Ascending aorta (tissue), 2 donors: ENCODE measurements around the gene FRMD4B. TPM values are rescaled to one million over a fixed set of nuclear protein-coding genes. Genes with fewer than 3 reads are reported as not detected.

ENCODE experiments used
- DNase-seq, 2 donors: peaks; one replicate each; pipeline ENCODE4 v3.0.0-alpha.2; 2019; ENCODE audit warnings: low spot score in 2 of 2
- H3K27ac ChIP-seq, 2 donors: fragments of 200-600 bp; sonication (generic); one replicate each; pipeline ENCODE4 v1.5.1; 2016 to 2017; ENCODE audit warnings: mild to moderate bottlenecking in 1 of 2
- H3K27me3 ChIP-seq: fragments of 200-600 bp; sonication (generic); one replicate; pipeline ENCODE4 v1.5.1; 2017
- H3K36me3 ChIP-seq, 2 donors: fragments of 200-600 bp; sonication (generic); one replicate each; pipeline ENCODE4 v1.5.1; 2016
- H3K4me1 ChIP-seq, 2 donors: fragments of 200-600 bp; sonication (generic); one replicate each; pipeline ENCODE4 v1.5.1; 2016 to 2017; ENCODE audit warnings: mild to moderate bottlenecking in 1 of 2
- H3K4me3 ChIP-seq, 2 donors: fragments of 200-600 bp; sonication (generic); one replicate each; pipeline ENCODE4 v1.5.1; 2016 to 2017; ENCODE audit warnings: mild to moderate bottlenecking in 1 of 2
- H3K9me3 ChIP-seq, 2 donors: fragments of 200-600 bp; sonication (generic); one replicate each; pipeline ENCODE4 v1.5.1; 2016
- CTCF ChIP-seq, 3 experiments: fragments of 200-600 bp in 2 of 3; fragments of 450-650 bp in 1 of 3; sonication (generic) in 2 of 3; IDR thresholded peaks; one replicate each; pipeline ENCODE4 v1.5.1; 2016 to 2019; ENCODE audit warnings: antibody characterized with exemption in 3 of 3, mild to moderate bottlenecking in 1 of 3, moderate library complexity in 1 of 3
- intact Hi-C: fragments of 100-400 bp; cut with DNase I; formaldehyde crosslinking; loops from one replicate; pipeline ENCODE4 v1.15.1; 2023
- total RNA-seq: library from RNA; depleted of rRNA; stranded (reverse); fragments of >200 nt; gene quantifications from one replicate; pipeline ENCODE4 v1.1.0, GENCODE V29; 2016

FRMD4B gene
- total RNA-seq, 1 donor from 2014 or later: 13.5 TPM

- Histone ChIP-seq H3K4me1 (peaks cover 0 to 6% of the 10 kb centered on the region in 2 donors), H3K27me3 (no peaks in the 10 kb centered on the region), H3K27ac (peak overlapping the region in 1 of 2 donors; percentile 16), H3K36me3 (no peaks in the 10 kb centered on the region), H3K9me3 (no peaks in the 10 kb centered on the region), H3K4me3 (no peak overlapping the region)
- intact Hi-C loops: no loop called here
- TF ChIP-seq CTCF (IDR thresholded peaks at IDR 0.05): no peak
- no peak for DNase-seq
These were observed 46.1 kb downstream of the FRMD4B start for GRCh38 chr3:69339760-69340159.

GRCh38 chr3:69338911-69339310, 47.0 kb downstream of the FRMD4B start:
- H3K4me3 ChIP-seq: no peak overlapping the region
- TF ChIP-seq CTCF (IDR thresholded peaks at IDR 0.05): no peak
- no peak for DNase-seq
- peaks cover 0 to 8% of the 10 kb centered on the region in 2 donors for H3K4me1 ChIP-seq
- H3K27ac ChIP-seq: peak overlapping the region in 1 of 2 donors; percentile 16
- intact Hi-C loops: no loop called here
- H3K9me3 ChIP-seq: no peaks in the 10 kb centered on the region
- H3K27me3 ChIP-seq: no peaks in the 10 kb centered on the region
- H3K36me3 ChIP-seq: no peaks in the 10 kb centered on the region

- TF ChIP-seq CTCF (IDR thresholded peaks at IDR 0.05): no peak
- DNase-seq: no peak
- peak overlapping the region in 1 of 2 donors; percentile 72 for H3K27ac ChIP-seq
- intact Hi-C loops: no loop called here
- H3K36me3 ChIP-seq: no peaks in the 10 kb centered on the region
- H3K4me1 ChIP-seq: peaks cover 0 to 14% of the 10 kb centered on the region in 2 donors
- H3K9me3 ChIP-seq: no peaks in the 10 kb centered on the region
- H3K4me3 ChIP-seq: no peak overlapping the region
- no peaks in the 10 kb centered on the region for H3K27me3 ChIP-seq
These were observed 53.0 kb downstream of the FRMD4B start for GRCh38 chr3:69332934-69333333.

GRCh38 chr3:69330891-69331400, 54.9 kb downstream of the FRMD4B start:
- H3K27ac ChIP-seq: peak overlapping the region; percentile 70 to 72
- DNase-seq: no peak
- no peaks in the 10 kb centered on the region for H3K36me3 ChIP-seq
- H3K4me3 ChIP-seq: no peak overlapping the region
- no peak for TF ChIP-seq CTCF (IDR thresholded peaks at IDR 0.05)
- peaks cover 3 to 25% of the 10 kb centered on the region in 2 donors for H3K4me1 ChIP-seq
- H3K9me3 ChIP-seq: no peaks in the 10 kb centered on the region
- intact Hi-C loops: no loop called here
- H3K27me3 ChIP-seq: no peaks in the 10 kb centered on the region

GRCh38 chr3:69329892-69330291, 56.0 kb downstream of the FRMD4B start:
- H3K27ac ChIP-seq: peak overlapping the region; percentile 19 to 70
- H3K9me3 ChIP-seq: no peaks in the 10 kb centered on the region
- no peak for DNase-seq
- H3K4me1 ChIP-seq: peaks cover 3 to 29% of the 10 kb centered on the region in 2 donors
- TF ChIP-seq CTCF (IDR thresholded peaks at IDR 0.05): no peak
- H3K27me3 ChIP-seq: no peaks in the 10 kb centered on the region
- H3K36me3 ChIP-seq: no peaks in the 10 kb centered on the region
- no peak overlapping the region for H3K4me3 ChIP-seq
- intact Hi-C loops: loop anchor here (5.0 kb wide), 2 partner anchors 42 to 82 kb away; no protein-coding TSS in a partner anchor

GRCh38 chr3:69328963-69329302, 57.0 kb downstream of the FRMD4B start:
- Histone ChIP-seq H3K9me3 (no peaks in the 10 kb centered on the region), H3K4me3 (no peak overlapping the region), H3K27me3 (no peaks in the 10 kb centered on the region), H3K27ac (peak overlapping the region in 1 of 2 donors; percentile 19), H3K4me1 (peaks cover 3 to 28% of the 10 kb centered on the region in 2 donors), H3K36me3 (no peaks in the 10 kb centered on the region)
- TF ChIP-seq CTCF (IDR thresholded peaks at IDR 0.05): no peak
- intact Hi-C loops: loop anchor here (5.0 kb wide), 2 partner anchors 43 to 83 kb away; no protein-coding TSS in a partner anchor
- no peak for DNase-seq
